ENCODE measurements around the gene ATP2B1.

- no peak for TF ChIP-seq CTCF (IDR thresholded peaks at IDR 0.05; ENCODE audit: insufficient read depth, low read depth, low read length)
- no peak for TF ChIP-seq EZH2 (IDR thresholded peaks at IDR 0.05; ENCODE audit: insufficient read depth, low read length)
These were observed 13.5 kb downstream of the ATP2B1 start for GRCh38 chr12:89695100-89695499.
